HG03342 (cell line): ENCODE measurements around the gene CORIN.
"Not testable (repeated sequence)": the region's sequence is repeated elsewhere in the genome, so short reads cannot be mapped to it uniquely, and the experiment has no call there.

ENCODE experiments used
- ATAC-seq: cut with Tn5 transposase; IDR thresholded peaks from one replicate; pipeline ENCODE4 v1.9.1; 2021; ENCODE audit warnings: mild to moderate bottlenecking, moderate library complexity; ENCODE audit not compliant: unreplicated experiment

Gene CORIN

DNA sequence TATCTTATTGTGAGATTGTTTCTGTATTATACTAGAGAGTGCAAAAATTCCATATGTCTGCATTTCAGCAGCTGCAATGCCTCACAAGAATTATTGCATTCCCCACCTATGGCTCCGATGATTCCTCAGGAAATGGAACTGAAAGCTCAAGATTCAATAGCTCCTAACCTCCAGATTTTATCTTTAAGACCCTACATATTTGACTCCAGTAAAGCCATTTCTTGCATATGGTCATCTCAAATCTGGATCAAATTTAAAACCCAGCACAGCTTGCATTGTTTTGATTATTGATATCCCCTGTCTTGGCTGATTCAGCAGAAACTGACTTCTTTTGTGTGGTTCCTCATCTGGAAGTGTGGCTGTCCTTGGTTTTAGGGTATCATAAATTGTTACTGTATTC is 142.6 kb downstream of the CORIN start:
- no peak for ATAC-seq

DNA sequence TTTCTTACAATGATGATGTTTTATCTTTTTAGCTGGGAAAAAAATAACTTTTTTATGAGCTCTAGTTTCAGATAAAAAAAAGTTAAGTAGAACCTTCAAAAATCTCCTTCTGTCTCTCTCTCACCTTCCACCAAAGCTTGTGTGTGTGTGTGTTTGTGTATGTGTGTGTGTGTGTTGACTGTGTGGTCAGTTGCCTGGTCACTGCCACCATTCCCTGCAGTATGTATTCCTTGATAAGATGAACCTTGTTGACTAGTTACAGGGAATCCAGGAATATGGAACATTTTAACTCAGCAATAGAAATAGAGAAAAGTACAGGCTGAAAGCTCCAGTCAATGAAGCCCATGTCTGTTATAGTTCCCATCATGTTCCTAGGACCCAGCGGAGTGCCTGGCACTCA is 143.5 kb downstream of the CORIN start:
- no peak for ATAC-seq

DNA sequence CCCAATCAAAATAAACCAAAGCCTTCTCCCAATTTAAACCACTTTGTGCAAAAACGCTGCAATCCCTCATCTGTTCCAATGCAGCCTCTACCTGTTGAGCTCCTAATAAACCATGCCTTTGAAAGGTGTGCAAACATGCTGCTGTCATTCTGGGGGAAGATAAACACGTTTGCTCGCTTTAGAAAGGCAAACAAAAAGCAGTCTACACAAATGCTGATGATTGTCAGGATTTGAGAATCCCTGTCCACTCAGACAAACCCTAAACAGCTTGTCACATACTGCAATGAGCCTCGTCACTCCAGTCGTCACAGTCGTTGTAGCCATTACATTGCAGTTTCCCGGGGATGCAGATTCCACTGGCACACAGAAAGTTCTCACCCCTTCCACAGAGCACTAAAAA is 145.2 kb downstream of the CORIN start:
- no peak for ATAC-seq

DNA sequence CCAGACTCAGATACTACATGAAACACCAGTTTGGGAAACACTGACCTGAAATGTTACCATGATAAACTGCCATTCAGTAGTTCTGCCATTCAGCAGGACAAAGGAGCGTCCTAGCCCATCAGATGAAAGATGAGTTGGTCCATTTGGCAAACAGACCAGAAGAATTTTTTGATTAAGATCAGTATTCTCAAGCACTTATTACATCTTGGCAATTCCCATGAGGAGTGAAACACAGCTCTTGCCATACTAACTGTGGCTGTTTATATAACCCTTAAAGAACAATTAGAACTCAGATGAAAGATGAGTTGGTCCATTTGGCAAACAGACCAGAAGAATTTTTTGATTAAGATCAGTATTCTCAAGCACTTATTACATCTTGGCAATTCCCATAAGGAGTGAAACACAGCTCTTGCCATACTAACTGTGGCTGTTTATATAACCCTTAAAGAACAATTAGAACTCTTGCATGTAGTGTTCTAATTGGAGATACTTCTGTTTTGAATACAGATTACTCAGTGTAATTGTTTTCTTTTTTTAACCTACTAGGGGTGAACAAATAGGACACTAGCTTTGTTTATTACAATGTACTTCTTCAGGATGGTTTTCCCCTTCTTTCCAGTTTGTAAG is 146.0 kb downstream of the CORIN start:
- ATAC-seq, result not testable (repeated sequence)

DNA sequence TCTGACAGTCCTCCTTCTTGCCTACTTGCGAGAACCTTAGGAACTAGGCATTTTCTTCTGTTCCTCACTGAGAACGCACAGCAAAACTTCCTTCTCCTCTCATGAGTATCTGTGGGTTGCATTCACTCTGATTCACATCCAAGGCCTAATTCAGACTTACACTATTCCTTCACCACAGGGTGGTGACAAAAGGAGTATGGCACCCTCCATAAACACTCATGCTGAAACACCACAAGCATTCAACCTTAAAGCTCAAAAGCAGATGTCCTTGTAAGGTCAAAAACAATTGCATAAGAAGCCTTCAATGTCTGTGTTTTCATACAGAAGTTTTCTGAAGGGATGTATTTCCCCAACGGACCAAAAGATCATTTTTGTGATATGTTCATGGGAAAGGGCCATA is 147.3 kb downstream of the CORIN start:
- no peak for ATAC-seq

DNA sequence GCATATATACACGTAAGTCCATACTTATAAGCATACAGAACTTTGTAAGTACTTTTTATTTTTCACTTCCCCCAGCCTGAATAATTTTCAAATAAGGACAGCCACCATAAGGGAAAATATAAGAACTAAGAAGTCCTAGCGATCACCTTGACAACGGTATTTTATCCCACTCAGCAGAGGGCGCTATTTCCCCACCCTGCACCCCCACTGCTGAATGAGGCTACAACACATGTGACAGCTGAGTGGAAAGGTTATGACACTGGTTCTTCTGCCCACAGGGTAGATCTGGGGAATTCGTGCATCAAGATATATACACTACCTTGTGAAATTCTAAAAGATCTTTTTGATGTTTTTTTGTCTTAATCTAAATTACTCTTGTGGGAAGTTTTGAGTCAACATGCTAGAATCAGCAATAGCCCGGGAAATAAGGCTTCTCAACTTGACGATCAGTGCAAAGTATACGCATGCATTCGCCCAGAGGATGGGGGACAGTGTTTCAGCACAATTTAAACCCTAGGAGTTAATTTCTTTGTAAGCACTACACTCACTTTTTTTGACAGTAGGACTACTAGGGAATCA is 151.5 kb downstream of the CORIN start:
- peak; percentile 85 for ATAC-seq

DNA sequence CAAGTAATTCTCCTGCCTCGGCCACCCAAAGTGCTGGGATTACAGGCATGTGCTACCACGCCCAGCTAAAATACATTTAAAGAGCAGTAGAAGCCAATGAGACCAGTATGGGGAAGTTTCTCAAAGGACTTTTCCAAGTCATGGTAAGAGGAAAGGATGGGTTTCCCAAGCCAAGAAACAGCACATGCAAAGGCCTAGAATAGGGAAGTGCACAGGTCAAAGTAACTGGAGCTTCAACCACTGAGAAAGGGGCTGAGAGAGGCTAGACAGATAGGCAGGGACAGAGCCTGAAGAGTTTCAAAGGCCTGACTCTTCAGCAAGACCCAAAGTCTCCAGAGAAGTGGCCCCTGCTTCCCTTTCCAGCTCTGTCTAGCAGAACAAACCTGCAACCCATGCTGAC is 162.1 kb downstream of the CORIN start:
- no peak for ATAC-seq

DNA sequence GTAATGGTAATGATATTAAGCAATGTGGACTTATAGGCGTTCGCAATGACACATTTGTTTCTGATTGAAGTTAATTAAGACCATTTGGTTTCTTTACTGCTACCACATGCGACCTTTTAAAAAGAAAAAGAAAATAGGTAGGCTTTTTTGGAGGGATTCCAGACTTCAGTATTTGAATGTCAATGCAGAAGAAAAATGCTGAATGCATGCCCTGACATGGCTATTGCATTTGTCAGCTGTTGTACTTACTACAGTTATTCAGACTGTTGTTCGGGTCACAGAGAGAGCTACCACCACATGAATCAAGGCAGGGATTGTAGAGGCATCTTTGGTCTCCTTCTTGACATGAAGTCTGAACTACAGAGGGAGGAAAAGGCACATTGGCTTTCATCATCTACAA is 163.7 kb downstream of the CORIN start:
- ATAC-seq, result no peak

DNA sequence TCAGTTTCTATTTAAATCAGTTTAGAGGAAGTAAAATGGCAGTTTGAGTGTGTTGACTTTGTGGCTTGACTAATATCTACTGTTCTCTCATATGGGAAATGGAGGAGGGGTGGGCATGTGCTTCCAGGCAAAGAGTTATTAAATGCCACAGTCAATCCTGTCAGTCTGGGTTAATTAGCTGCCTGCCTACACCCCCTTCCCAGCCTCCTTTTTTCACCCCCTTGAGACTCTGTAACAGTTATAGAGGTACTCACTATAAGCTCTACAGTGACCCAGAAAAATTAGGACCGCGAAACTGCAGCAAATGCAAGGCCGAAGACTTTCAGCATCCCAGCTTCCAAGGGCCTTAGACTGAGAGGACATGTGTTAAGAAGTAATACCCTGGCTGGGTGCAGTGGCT is 165.2 kb downstream of the CORIN start:
- no peak for ATAC-seq

DNA sequence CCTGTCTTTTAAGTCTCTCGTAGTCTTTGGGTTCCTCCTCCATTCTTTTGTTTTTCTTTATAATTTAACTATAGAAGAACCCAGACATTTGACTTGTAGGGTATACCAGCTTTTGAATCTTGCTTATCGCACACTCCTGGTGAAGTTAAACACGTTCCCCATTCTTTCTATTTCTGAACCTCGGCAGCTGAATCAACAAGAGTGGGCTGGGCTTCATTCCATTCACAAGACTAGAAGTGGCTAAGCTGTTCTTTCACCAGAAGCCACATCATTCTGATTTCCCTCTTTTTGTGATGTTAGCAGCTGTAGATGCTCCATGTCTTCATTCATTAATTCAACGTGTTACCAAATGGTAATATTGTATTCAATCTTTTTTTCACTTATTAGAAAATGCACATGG is 167.9 kb downstream of the CORIN start:
- ATAC-seq, result no peak

DNA sequence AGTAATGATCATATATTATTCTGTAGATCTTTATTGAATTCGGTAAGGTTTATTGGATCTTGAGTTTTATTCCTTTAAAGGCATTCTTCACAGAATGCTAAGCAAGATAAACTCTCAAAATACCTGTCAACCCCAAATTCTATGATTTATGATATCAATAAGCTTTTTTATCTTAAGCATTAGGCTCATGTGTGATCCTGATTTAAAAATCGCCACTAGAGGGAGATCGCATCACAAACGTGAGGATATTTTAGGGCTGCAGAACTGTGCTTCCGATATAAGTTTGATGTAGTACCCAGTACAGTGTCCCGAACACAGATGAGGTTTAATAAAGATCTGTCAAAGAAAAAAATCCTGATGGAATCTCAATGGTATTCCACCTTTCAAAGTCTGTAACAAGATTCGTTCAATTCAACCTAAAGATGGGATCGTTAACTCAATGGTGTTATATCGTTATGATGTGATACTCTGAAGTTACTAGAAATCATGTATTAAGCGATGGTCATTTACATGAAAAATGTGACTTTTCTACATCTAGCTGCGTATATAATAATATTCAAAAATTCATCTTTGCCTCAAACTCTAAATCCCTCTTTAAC is 169.0 kb downstream of the CORIN start:
- ATAC-seq, result no peak

DNA sequence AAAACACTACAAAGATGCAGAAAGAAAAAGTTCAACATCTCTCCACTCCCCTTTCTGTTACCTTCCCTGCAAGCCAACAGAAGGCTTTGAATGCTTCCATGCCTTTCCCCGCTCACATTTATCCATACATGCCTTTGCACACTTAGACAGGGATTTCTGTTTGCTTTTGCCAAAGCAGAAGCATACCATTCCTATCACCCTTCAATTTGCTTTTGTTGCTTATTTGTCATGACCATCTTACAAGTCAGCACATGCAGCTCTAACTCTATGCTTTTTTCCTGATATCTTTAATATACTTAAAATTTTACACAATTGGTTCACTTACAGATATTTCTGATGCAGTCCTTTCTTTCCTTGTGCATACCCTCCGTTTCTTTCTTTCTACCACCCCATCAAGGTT is 169.6 kb downstream of the CORIN start:
- ATAC-seq, result no peak

DNA sequence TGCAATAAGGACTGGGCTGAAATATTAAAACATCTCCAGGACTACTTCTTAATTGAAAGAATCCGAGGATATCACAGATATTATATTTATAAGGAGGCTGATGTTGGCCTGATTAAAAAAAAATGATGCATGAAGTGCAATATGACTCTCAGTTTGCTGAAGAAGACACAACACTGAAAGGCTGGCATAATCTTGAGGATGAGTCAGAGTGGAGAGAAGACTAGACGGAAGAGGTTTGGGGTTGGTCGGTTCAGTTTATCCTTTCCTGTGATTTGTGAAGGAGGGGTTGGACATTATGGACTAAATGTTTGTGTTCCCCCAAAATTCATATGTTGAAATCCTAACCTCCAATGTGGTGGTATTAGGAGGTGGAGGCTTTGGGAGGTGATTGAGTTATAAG is 170.3 kb downstream of the CORIN start:
- no peak for ATAC-seq

DNA sequence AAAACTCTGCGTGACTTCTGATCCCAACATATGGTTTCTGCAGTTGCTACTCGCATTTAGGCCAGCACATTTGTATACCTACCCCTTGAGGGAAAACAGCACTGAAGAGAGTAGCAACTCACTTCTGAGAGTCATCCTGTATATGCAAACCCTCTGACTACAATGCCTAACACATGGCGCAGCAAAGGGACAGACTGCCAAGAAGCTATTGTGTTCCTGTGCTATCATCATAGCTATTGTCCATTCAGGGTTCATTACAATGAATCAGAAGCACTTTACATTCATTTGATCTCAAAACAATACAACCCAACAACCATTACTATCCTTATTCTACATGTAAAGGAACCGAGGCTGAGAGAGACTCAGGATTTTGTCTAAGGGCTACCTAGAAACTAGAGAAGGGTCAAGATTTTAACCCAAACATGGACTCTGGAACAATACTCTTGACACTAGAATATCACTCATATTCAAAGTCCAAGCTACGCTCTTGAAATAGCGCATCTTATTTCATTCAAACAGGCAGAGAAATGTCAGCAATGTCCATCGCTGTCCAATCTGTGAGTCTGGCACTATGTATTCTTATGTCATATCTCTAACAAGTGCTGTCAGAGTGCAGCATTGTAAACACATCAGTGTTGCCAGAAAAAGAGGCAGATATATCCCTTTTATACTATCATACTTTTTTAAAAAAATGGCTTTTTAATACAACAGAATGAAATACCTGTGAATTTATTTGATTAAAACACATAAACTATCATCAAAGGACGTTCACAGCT is 173.6 kb downstream of the CORIN start:
- no peak for ATAC-seq

DNA sequence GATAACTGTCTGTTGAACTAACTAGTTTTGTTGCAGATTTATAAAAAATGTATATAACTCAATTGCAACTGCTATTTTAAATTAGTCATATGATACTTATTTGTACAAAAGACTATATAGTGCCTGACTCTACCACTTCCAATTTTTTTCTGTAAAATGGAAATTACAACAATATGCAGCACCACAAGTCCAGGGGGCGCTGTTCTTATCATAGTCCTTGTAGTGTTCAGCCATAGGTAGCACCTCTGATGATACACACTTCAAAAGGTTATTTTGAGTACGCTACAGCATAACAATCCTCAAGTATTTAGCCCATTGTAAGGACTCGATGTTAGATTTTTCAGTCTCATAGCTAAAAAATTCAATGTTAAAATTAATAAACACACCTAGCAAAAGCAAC is 174.9 kb downstream of the CORIN start:
- no peak for ATAC-seq

DNA sequence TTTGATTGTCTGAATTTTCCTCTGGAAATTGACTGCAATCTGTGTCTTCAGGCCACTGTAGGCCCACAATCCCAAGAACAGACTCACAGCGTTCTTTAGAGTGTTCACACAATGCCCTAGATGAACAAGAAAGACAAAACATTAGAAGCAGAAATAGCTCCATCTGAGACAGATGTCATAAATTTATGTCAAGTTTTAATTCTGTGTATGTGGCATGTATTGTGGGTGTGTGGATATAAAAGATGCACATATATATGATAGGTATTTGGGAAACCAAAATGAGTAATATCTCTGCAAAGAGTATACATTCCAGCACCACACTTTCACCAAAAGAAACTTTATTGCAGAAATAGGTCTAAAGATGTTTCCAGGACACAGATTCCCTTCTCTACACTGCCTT is 176.1 kb downstream of the CORIN start:
- ATAC-seq, result no peak

DNA sequence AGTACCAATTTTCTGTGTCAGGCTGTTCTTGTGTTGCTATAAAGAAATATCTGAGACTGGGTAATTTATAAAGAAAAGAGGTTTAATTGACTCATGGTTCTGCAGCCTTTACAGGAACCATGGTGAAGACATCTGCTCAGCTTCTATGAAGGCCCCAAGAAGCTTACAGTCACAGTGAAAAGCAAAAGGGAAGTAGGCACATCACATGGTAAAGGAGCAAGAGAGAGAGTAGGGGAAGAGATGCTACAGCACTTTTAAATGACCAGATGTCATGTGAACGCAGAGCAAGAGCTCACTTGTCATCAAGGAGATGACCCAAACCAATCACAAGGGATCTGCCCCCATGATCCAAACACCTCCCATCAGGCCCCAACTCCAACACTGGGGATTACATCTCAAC is 178.5 kb downstream of the CORIN start:
- ATAC-seq, result no peak

DNA sequence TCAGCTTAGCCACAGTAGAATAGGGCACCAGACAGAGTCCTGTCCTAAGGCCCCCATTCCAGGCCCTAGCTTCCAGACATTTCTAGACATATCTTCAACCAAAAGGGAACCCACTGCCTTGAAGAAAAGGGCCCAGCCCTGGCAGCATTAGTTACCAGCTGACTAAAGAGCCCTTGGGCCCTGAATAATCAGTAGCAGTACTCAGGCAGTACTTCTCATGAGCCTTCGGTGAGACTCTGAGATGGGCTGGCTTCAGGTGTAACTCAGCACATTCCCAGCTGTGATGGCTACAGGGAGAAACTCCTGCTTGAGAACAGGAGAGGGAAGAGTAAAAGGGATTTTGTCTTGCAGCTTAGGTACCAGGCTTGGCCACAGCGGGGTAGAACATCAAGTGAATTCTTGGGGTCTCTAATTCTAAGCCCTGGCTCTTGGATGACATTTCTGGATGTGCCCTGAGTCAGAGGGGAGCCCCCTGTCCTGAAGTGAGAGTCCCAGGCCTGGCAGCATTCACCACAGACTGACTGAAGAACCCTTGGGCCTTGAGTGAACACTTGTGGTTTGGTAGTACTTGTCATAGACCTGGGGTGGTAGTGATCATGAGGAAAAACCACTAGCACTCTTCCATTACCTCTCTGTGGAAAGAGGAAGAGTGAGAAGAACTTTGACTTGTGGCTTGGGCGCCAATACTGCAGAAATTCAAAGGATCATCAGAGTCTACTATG is 182.7 kb downstream of the CORIN start:
- no peak for ATAC-seq

DNA sequence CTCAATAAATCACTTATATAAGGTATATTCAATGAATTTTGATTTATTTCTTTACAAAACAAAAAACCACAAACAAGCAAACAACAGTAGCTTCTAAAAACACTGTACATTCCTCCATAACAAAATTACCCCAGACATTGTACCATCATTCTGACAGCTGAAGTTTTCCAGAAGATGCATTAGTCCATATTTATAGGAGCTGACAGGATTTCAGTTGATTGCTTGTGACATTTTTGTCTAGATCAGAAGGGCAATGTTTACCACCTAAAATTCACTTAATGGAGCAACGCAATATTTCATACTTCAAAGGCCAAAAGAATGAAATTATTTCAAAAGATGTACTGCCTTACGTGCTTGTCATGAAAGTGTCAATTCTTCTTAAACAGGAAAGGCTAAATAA is 185.8 kb downstream of the CORIN start:
- ATAC-seq, result no peak

DNA sequence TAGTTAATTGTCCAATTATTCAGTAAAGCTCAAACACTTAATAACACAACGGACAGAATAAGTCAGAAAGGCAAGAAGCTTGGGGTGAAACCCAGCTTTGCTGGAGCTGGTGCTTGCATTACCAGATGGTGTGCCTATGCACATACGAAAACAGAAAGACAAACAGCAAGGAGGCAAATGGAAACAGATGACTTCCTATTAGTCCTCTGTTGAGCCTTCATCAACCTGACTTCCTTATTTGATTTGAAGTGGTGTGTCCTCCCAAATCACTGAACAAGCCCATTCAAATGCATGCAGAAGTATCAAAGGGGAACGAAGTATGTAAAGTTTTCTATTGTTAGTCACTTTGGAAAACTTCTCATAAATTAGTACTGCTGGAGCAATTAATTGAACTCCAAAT is 186.6 kb downstream of the CORIN start:
- no peak for ATAC-seq

DNA sequence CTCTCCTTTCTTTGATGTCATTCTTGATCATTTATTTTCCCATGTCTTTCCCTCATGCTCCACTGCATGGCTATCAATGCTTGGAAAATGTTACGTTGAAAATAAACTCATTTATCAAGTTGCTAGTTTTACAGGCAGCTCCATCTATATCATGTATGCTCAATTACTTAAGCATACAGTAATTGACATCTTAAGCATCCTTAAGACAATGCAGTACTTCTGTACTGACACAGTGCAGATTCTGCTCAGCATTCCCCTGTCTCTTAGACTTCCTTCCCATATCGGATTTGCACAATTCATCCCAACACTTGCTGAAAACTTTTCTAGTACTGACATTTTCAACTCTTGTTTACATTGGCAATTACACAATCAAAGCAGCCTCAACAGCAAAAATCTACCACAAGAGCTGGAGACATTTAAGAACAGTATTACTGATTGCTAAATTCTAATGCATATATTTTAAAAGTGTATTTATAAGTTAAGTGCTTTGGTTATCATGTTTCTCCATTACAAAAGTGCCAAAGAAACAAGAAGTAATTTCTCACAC is 187.2 kb downstream of the CORIN start:
- no peak for ATAC-seq
